ENCODE data around the gene SLC16A4. TPM values are rescaled to one million over a fixed set of nuclear protein-coding genes. Genes with fewer than 3 reads are reported as not detected.
A peak's percentile ranks its signal among the peaks of the same experiment; 100 is the strongest.

The SLC16A4 gene
- total RNA-seq, 1 donor from 2014 or later: 14.8 TPM

DNA sequence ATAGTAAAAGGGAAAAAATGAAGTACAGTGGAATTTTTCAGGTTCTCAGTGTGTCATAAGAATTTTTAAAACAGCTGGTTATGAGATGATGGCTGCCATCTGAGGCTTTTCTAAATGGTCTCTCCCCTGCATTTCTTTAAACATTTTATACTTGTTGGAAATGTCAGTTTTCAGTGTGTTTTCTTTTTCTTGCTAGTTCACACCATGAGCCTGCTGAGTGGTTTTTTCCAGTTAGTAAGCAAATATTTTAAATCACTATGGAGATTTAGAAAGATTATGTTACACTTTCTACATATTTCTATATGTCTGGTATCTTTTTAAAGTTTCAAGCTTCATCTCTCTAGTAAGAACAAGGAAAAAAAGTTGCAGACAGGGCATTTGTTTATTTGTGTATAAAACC is 42.1 kb downstream of the SLC16A4 start:
- peak overlapping the region; percentile 40 for H3K4me3 Mint-ChIP-seq (ENCODE audit: unreplicated experiment)
- Histone ChIP-seq H3K4me3 (ENCODE audit: insufficient read depth, low read depth, low read length) (no peak overlapping the region), H3K9ac (ENCODE audit: low read length) (peak overlapping the region; percentile 12), H3K79me2 (ENCODE audit: insufficient read depth, low read length) (peaks cover 97% of the 10 kb centered on the region), H2AFZ (ENCODE audit: low read depth, low read length) (no peak overlapping the region), H3K36me3 (ENCODE audit: insufficient read depth, low read length) (peaks cover 18% of the 10 kb centered on the region), H3K27ac (ENCODE audit: low read depth, low read length) (peak overlapping the region; percentile 9), H3K9me3 (ENCODE audit: insufficient read depth, low read depth, low read length) (no peaks in the 10 kb centered on the region), H3K4me1 (ENCODE audit: insufficient read depth, low read length) (peaks cover 20% of the 10 kb centered on the region), H3K4me2 (ENCODE audit: low read length) (peak overlapping the region; percentile 26), H4K20me1 (ENCODE audit: insufficient read depth, low read length) (peaks cover 67% of the 10 kb centered on the region), H3K27me3 (ENCODE audit: insufficient read depth, low read length) (no peaks in the 10 kb centered on the region)
- H3K27ac Mint-ChIP-seq (ENCODE audit: unreplicated experiment): peak overlapping the region; percentile 69
- H3K4me1 Mint-ChIP-seq (ENCODE audit: low read depth, unreplicated experiment): peaks cover 26% of the 10 kb centered on the region
- TF ChIP-seq, protein P1, sequence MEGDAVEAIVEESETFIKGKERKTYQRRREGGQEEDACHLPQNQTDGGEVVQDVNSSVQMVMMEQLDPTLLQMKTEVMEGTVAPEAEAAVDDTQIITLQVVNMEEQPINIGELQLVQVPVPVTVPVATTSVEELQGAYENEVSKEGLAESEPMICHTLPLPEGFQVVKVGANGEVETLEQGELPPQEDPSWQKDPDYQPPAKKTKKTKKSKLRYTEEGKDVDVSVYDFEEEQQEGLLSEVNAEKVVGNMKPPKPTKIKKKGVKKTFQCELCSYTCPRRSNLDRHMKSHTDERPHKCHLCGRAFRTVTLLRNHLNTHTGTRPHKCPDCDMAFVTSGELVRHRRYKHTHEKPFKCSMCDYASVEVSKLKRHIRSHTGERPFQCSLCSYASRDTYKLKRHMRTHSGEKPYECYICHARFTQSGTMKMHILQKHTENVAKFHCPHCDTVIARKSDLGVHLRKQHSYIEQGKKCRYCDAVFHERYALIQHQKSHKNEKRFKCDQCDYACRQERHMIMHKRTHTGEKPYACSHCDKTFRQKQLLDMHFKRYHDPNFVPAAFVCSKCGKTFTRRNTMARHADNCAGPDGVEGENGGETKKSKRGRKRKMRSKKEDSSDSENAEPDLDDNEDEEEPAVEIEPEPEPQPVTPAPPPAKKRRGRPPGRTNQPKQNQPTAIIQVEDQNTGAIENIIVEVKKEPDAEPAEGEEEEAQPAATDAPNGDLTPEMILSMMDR (IDR thresholded peaks at IDR 0.05; ENCODE audit: insufficient read depth, low read depth, low read length): no peak
- no peak for TF ChIP-seq EZH2 (IDR thresholded peaks at IDR 0.05; ENCODE audit: insufficient read depth, low read length)
- H3K36me3 Mint-ChIP-seq (ENCODE audit: low read depth, unreplicated experiment): peaks cover 10% of the 10 kb centered on the region
- DNase-seq (ENCODE audit: low read depth) (no peak), FAIRE-seq (no peak)
- H3K9me3 Mint-ChIP-seq (ENCODE audit: unreplicated experiment): no peaks in the 10 kb centered on the region
- no peaks in the 10 kb centered on the region for H3K27me3 Mint-ChIP-seq (ENCODE audit: low read depth, unreplicated experiment)

GRCh38 chr1:110348050-110348449 is 42.8 kb downstream of the SLC16A4 start:
- no peak overlapping the region for H3K4me3 Mint-ChIP-seq (ENCODE audit: unreplicated experiment)
- Histone ChIP-seq H2AFZ (ENCODE audit: low read depth, low read length) (no peak overlapping the region), H3K36me3 (ENCODE audit: insufficient read depth, low read length) (peaks cover 16% of the 10 kb centered on the region), H3K4me2 (ENCODE audit: low read length) (peak overlapping the region; percentile 26), H3K9me3 (ENCODE audit: insufficient read depth, low read depth, low read length) (no peaks in the 10 kb centered on the region), H3K4me3 (ENCODE audit: insufficient read depth, low read depth, low read length) (no peak overlapping the region), H3K79me2 (ENCODE audit: insufficient read depth, low read length) (peaks cover 97% of the 10 kb centered on the region), H3K27ac (ENCODE audit: low read depth, low read length) (peak overlapping the region; percentile 9), H3K27me3 (ENCODE audit: insufficient read depth, low read length) (no peaks in the 10 kb centered on the region), H4K20me1 (ENCODE audit: insufficient read depth, low read length) (peaks cover 68% of the 10 kb centered on the region), H3K9ac (ENCODE audit: low read length) (peak overlapping the region; percentile 12), H3K4me1 (ENCODE audit: insufficient read depth, low read length) (peaks cover 20% of the 10 kb centered on the region)
- H3K4me1 Mint-ChIP-seq (ENCODE audit: low read depth, unreplicated experiment): peaks cover 32% of the 10 kb centered on the region
- no peak for DNase-seq (ENCODE audit: low read depth)
- H3K27me3 Mint-ChIP-seq (ENCODE audit: low read depth, unreplicated experiment): no peaks in the 10 kb centered on the region
- no peak for TF ChIP-seq EZH2 (IDR thresholded peaks at IDR 0.05; ENCODE audit: insufficient read depth, low read length)
- TF ChIP-seq, protein P1 (IDR thresholded peaks at IDR 0.05; ENCODE audit: insufficient read depth, low read depth, low read length): no peak
- peaks cover 12% of the 10 kb centered on the region for H3K36me3 Mint-ChIP-seq (ENCODE audit: low read depth, unreplicated experiment)
- no peaks in the 10 kb centered on the region for H3K9me3 Mint-ChIP-seq (ENCODE audit: unreplicated experiment)
- H3K27ac Mint-ChIP-seq (ENCODE audit: unreplicated experiment): no peak overlapping the region
- FAIRE-seq: no peak

GRCh38 chr1:110347182-110347893 is 43.5 kb downstream of the SLC16A4 start:
- no peak for FAIRE-seq
- Histone ChIP-seq H3K27me3 (ENCODE audit: insufficient read depth, low read length) (no peaks in the 10 kb centered on the region), H3K4me1 (ENCODE audit: insufficient read depth, low read length) (peaks cover 20% of the 10 kb centered on the region), H3K79me2 (ENCODE audit: insufficient read depth, low read length) (peaks cover 100% of the 10 kb centered on the region), H2AFZ (ENCODE audit: low read depth, low read length) (no peak overlapping the region), H3K36me3 (ENCODE audit: insufficient read depth, low read length) (peaks cover 16% of the 10 kb centered on the region), H3K9ac (ENCODE audit: low read length) (no peak overlapping the region), H3K27ac (ENCODE audit: low read depth, low read length) (no peak overlapping the region), H3K9me3 (ENCODE audit: insufficient read depth, low read depth, low read length) (no peaks in the 10 kb centered on the region), H3K4me2 (ENCODE audit: low read length) (peak overlapping the region; percentile 41), H3K4me3 (ENCODE audit: insufficient read depth, low read depth, low read length) (no peak overlapping the region), H4K20me1 (ENCODE audit: insufficient read depth, low read length) (peaks cover 74% of the 10 kb centered on the region)
- H3K4me1 Mint-ChIP-seq (ENCODE audit: low read depth, unreplicated experiment): peaks cover 36% of the 10 kb centered on the region
- DNase-seq (ENCODE audit: low read depth): no peak
- H3K9me3 Mint-ChIP-seq (ENCODE audit: unreplicated experiment): no peaks in the 10 kb centered on the region
- H3K27me3 Mint-ChIP-seq (ENCODE audit: low read depth, unreplicated experiment): no peaks in the 10 kb centered on the region
- H3K36me3 Mint-ChIP-seq (ENCODE audit: low read depth, unreplicated experiment): peaks cover 12% of the 10 kb centered on the region
- TF ChIP-seq EZH2 (IDR thresholded peaks at IDR 0.05; ENCODE audit: insufficient read depth, low read length): no peak
- TF ChIP-seq, protein P1 (IDR thresholded peaks at IDR 0.05; ENCODE audit: insufficient read depth, low read depth, low read length): no peak
- no peak overlapping the region for H3K27ac Mint-ChIP-seq (ENCODE audit: unreplicated experiment)
- no peak overlapping the region for H3K4me3 Mint-ChIP-seq (ENCODE audit: unreplicated experiment)
